Neural cell (in vitro differentiated cells): ENCODE results near the gene VPS37C.

Source experiments
- CTCF ChIP-seq: fragments of 450-650 bp; IDR thresholded peaks from 2 replicates; pipeline ENCODE4 v1.5.1; 2014; ENCODE audit warnings: antibody characterized with exemption, mild to moderate bottlenecking, moderate library complexity; ENCODE audit not compliant: poor library complexity, severe bottlenecking
- REST ChIP-seq: IDR thresholded peaks from 2 replicates; pipeline ENCODE4 v1.6.1; 2012; ENCODE audit warnings: borderline replicate concordance

- no peak for TF ChIP-seq REST
- no peak for TF ChIP-seq CTCF
Measured at GRCh38 chr11:61090521-61090920, 70.7 kb downstream of the VPS37C start.
